ENCODE results near the gene SGSM2. TPM values are rescaled to one million over a fixed set of nuclear protein-coding genes. Genes with fewer than 3 reads are reported as not detected.

The SGSM2 gene
- polyA plus RNA-seq, 1 donor (not counting 4 experiments of a cell fraction or from before 2014, with no cell fraction given), result 16.4 TPM

DNA sequence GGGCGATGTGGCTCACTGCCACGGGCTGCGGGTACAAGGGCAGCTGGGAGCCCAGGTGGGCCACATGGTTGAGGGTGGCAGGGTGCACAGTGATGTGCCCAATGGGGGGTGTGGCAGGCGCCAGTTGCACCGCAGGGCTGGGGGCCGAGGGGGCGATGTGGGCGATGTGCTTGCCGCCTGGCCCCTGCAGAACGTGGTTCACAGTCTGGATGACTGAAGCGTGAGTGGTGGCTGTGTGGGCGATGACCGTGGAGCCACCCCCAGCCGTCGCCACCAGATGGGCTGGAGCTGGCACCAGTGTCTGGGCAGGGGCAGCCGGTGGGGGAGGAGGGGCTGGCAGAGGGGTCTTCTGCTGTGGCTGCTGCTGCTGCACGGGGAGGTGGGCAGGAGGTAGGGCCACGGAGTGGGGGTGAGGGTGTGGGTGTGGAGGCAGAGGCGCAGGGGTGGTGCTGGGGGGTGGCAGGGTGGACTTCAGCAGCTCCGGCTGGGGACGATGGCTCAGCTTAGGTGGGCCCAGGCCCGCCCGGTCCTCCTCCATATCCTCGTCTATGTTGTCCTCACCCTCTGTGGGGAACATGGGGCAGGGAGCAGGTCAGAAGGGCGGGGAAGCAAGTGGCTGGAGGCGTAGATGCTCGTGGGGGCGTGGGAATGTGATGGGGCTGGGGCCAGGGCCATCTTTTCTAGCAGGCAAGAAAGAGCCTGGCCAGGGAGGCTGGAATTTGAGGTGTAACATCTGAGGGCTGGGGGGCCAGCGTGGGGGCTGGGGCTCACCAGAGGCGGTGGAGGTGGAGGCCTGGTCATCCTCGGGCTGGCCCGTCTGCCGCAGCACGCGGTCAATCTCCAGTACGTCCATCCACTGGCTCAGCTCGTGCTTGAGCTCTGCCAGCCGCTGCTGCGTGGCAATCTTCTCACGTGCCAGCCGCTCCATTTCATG lies 50.1 kb downstream of the SGSM2 start:
- Histone ChIP-seq H4K20me1 (ENCODE audit: control insufficient read depth, extremely low read depth, insufficient read depth, low read length) (no peaks in the 10 kb centered on the region), H2AFZ (ENCODE audit: control insufficient read depth, low read length) (no peak overlapping the region), H3K4me3 (ENCODE audit: control insufficient read depth in 2 of 3, extremely low read depth in 1 of 3, insufficient read depth in 2 of 3, low read depth in 1 of 3, low read length in 3 of 3) (no peak overlapping the region), H3K4me2 (ENCODE audit: control insufficient read depth, extremely low read depth, insufficient read depth, low read depth, low read length) (no peak overlapping the region), H3K79me2 (ENCODE audit: control insufficient read depth, insufficient read depth, low read length) (no peaks in the 10 kb centered on the region), H3K9me1 (ENCODE audit: control insufficient read depth, extremely low read depth, insufficient read depth, low read length) (no peaks in the 10 kb centered on the region), H3K4me1 (ENCODE audit: control insufficient read depth, extremely low read depth, insufficient read depth, low read length) (peaks cover 6% of the 10 kb centered on the region), H3K36me3 (ENCODE audit: control insufficient read depth in 2 of 2, extremely low read depth in 1 of 2, insufficient read depth in 2 of 2, low read length in 2 of 2) (peaks cover 11 to 25% of the 10 kb centered on the region in 2 experiments), H3K9ac (ENCODE audit: control insufficient read depth, extremely low read depth, insufficient read depth, low read length) (no peak overlapping the region), H3K27me3 (ENCODE audit: control insufficient read depth, extremely low read depth, insufficient read depth, low read length) (no peaks in the 10 kb centered on the region), H3K27ac (ENCODE audit: control insufficient read depth, insufficient read depth, low read length) (no peak overlapping the region), H3K9me3 (ENCODE audit: control insufficient read depth, low read depth, low read length) (no peaks in the 10 kb centered on the region)
- no peak for TF ChIP-seq EZH2 (IDR thresholded peaks at IDR 0.05; ENCODE audit: low read length)
- no peak for DNase-seq (ENCODE audit: low read depth, low spot score)
- FAIRE-seq, result no peak
- dilution Hi-C loops (cut with MboI; ENCODE audit: extremely low pct_ligation_motif_present, low sequenced_read_pairs), result no loop called here

- no peak for DNase-seq (ENCODE audit: low read depth, low spot score)
- H2AFZ ChIP-seq (ENCODE audit: control insufficient read depth, low read length), result no peak overlapping the region
- no peak overlapping the region for H3K4me2 ChIP-seq (ENCODE audit: control insufficient read depth, extremely low read depth, insufficient read depth, low read depth, low read length)
- FAIRE-seq, result no peak
- H3K4me3 ChIP-seq (ENCODE audit: control insufficient read depth in 2 of 3, extremely low read depth in 1 of 3, insufficient read depth in 2 of 3, low read depth in 1 of 3, low read length in 3 of 3), result no peak overlapping the region
- H3K27me3 ChIP-seq (ENCODE audit: control insufficient read depth, extremely low read depth, insufficient read depth, low read length), result no peaks in the 10 kb centered on the region
- no peaks in the 10 kb centered on the region for H3K9me1 ChIP-seq (ENCODE audit: control insufficient read depth, extremely low read depth, insufficient read depth, low read length)
- TF ChIP-seq CTCF (optimal IDR thresholded peaks at IDR 0.05 in 1 of 3, IDR thresholded peaks at IDR 0.05 in 1 of 3, conservative IDR thresholded peaks at IDR 0.05 in 1 of 3; ENCODE audit: extremely low read depth in 1 of 3, insufficient read depth in 2 of 3, low read length in 3 of 3) (no peak), EZH2 (IDR thresholded peaks at IDR 0.05; ENCODE audit: low read length) (no peak)
- no peaks in the 10 kb centered on the region for H3K79me2 ChIP-seq (ENCODE audit: control insufficient read depth, insufficient read depth, low read length)
- peaks cover 4% of the 10 kb centered on the region for H3K4me1 ChIP-seq (ENCODE audit: control insufficient read depth, extremely low read depth, insufficient read depth, low read length)
- H3K36me3 ChIP-seq (ENCODE audit: control insufficient read depth in 2 of 2, extremely low read depth in 1 of 2, insufficient read depth in 2 of 2, low read length in 2 of 2), result peaks cover 10 to 25% of the 10 kb centered on the region in 2 experiments
- no peaks in the 10 kb centered on the region for H3K9me3 ChIP-seq (ENCODE audit: control insufficient read depth, low read depth, low read length)
- H4K20me1 ChIP-seq (ENCODE audit: control insufficient read depth, extremely low read depth, insufficient read depth, low read length), result no peaks in the 10 kb centered on the region
- no peak overlapping the region for H3K9ac ChIP-seq (ENCODE audit: control insufficient read depth, extremely low read depth, insufficient read depth, low read length)
- no peak overlapping the region for H3K27ac ChIP-seq (ENCODE audit: control insufficient read depth, insufficient read depth, low read length)
- dilution Hi-C loops (cut with MboI; ENCODE audit: extremely low pct_ligation_motif_present, low sequenced_read_pairs), result no loop called here
These were observed 50.9 kb downstream of the SGSM2 start for GRCh38 chr17:2388020-2388682.

Measured in keratinocyte (primary cell).